CD8-positive, alpha-beta memory T cell (primary cell): Measurements from ENCODE around the gene VPS13C. TPM values are rescaled to one million over a fixed set of nuclear protein-coding genes. Genes with fewer than 3 reads are reported as not detected.
A peak's percentile ranks its signal among the peaks of the same experiment; 100 is the strongest.

Experiments
- CTCF ChIA-PET: fragments of 350-600 bp; sonication (Branson Sonifier 250); formaldehyde crosslinking; loops from one replicate; lab custom pipeline; 2021; ENCODE audit warnings: antibody characterized with exemption; lab: Charles Lee
- POLR2A ChIA-PET: fragments of 350-600 bp; sonication (Branson Sonifier 250); formaldehyde crosslinking; loops from one replicate; lab custom pipeline; 2021; ENCODE audit warnings: antibody characterized with exemption; lab: Charles Lee
- DNase-seq, 5 donors: peaks; one replicate each; pipeline versions ENCODE4 v3.0.0 to v3.0.0-alpha.2; 2020 to 2022; ENCODE audit warnings: mixed read lengths in 1 of 5
- H3K27ac ChIP-seq: one replicate; pipeline ENCODE4 v1.7.0; 2013; ENCODE audit warnings: low read depth, mild to moderate bottlenecking, low read length, moderate library complexity
- H3K27me3 ChIP-seq: 2 replicates; pipeline ENCODE4 v1.7.0; 2013; ENCODE audit warnings: low read length, mild to moderate bottlenecking; ENCODE audit not compliant: insufficient read depth, poor library complexity, severe bottlenecking
- H3K36me3 ChIP-seq: 2 replicates; pipeline ENCODE4 v1.7.0; 2013; ENCODE audit warnings: mild to moderate bottlenecking, low read length, moderate library complexity; ENCODE audit not compliant: insufficient read depth
- H3K4me1 ChIP-seq: 2 replicates; pipeline ENCODE4 v1.7.0; 2013; ENCODE audit warnings: mild to moderate bottlenecking, low read length, moderate library complexity; ENCODE audit not compliant: insufficient read depth
- H3K4me3 ChIP-seq: 2 replicates; pipeline ENCODE4 v1.7.0; 2013; ENCODE audit warnings: mild to moderate bottlenecking, low read length
- H3K9me3 ChIP-seq: 2 replicates; pipeline ENCODE4 v1.7.0; 2013; ENCODE audit warnings: mild to moderate bottlenecking, low read length
- H3K27ac Mint-ChIP-seq, 8 donors: one replicate each; pipeline ENCODE4 v1.8.0; 2020 to 2021; ENCODE audit warnings: mixed read lengths in 8 of 8, mild to moderate bottlenecking in 6 of 8, inconsistent platforms in 3 of 8, moderate library complexity in 3 of 8
- H3K27me3 Mint-ChIP-seq, 2 donors: one replicate each; pipeline ENCODE4 v1.8.0; 2020 to 2021; ENCODE audit warnings: mixed read lengths in 2 of 2, mild to moderate bottlenecking in 1 of 2, moderate library complexity in 1 of 2
- H3K36me3 Mint-ChIP-seq, 3 donors: one replicate each; pipeline ENCODE4 v1.8.0; 2020 to 2021; ENCODE audit warnings: mixed read lengths in 3 of 3, inconsistent platforms in 1 of 3, mild to moderate bottlenecking in 1 of 3
- H3K4me1 Mint-ChIP-seq, 3 donors: one replicate each; pipeline ENCODE4 v1.8.0; 2020 to 2021; ENCODE audit warnings: mixed read lengths in 3 of 3, inconsistent platforms in 1 of 3, mild to moderate bottlenecking in 1 of 3
- H3K4me3 Mint-ChIP-seq, 7 donors: one replicate each; pipeline ENCODE4 v1.8.0; 2020 to 2021; ENCODE audit warnings: mixed read lengths in 7 of 7, mild to moderate bottlenecking in 6 of 7, moderate library complexity in 4 of 7, inconsistent platforms in 2 of 7
- H3K9me3 Mint-ChIP-seq, 5 donors: one replicate each; pipeline ENCODE4 v1.8.0; 2020 to 2022; ENCODE audit warnings: mixed read lengths in 5 of 5, mild to moderate bottlenecking in 3 of 5, moderate library complexity in 2 of 5, inconsistent platforms in 1 of 5
- polyA plus RNA-seq: library from polyadenylated mRNA; unstranded; fragments of 300-500 nt; fragmentation: Illumina TruSeq; gene quantifications from one replicate; pipeline ENCODE4 v1.2.3, GENCODE V29; 2021
- total RNA-seq, 2 experiments: library from RNA; stranded (reverse); gene quantifications; one replicate each; pipeline ENCODE4 v1.2.3, GENCODE V29; 2021

Gene VPS13C
- total and polyA plus RNA-seq, 3 experiments from 2014 or later: 15.8 to 42.9 (median 42.5) TPM

- CTCF ChIA-PET: no interaction called here
- Histone ChIP-seq H3K4me1 (no peaks in the 10 kb centered on the region), H3K36me3 (no peaks in the 10 kb centered on the region), H3K27ac (no peak overlapping the region), H3K9me3 (no peaks in the 10 kb centered on the region), H3K27me3 (peaks cover 6% of the 10 kb centered on the region), H3K4me3 (no peak overlapping the region)
- H3K4me1 Mint-ChIP-seq: peaks cover 0 to 5% (median 3%) of the 10 kb centered on the region in 3 donors
- H3K36me3 Mint-ChIP-seq: peaks cover 0 to 2% (median 0%) of the 10 kb centered on the region in 3 donors
- no peak overlapping the region for H3K27ac Mint-ChIP-seq
- no peaks in the 10 kb centered on the region for H3K9me3 Mint-ChIP-seq
- H3K27me3 Mint-ChIP-seq: peaks cover 13 to 52% of the 10 kb centered on the region in 2 donors
- POLR2A ChIA-PET: no interaction called here
- H3K4me3 Mint-ChIP-seq: no peak overlapping the region
- DNase-seq: no peak
Observed at GRCh38 chr15:61839546-61839945, 220.7 kb downstream of the VPS13C start.

GRCh38 chr15:61835496-61836106 is 224.6 kb downstream of the VPS13C start:
- Histone ChIP-seq H3K4me3 (no peak overlapping the region), H3K9me3 (no peaks in the 10 kb centered on the region), H3K27ac (no peak overlapping the region), H3K36me3 (no peaks in the 10 kb centered on the region), H3K4me1 (no peaks in the 10 kb centered on the region), H3K27me3 (peaks cover 6% of the 10 kb centered on the region)
- CTCF ChIA-PET: interaction anchor here (0.8 to 1.3 kb wide), 5 partner anchors 9 to 236 kb away, joined by 3 to 4 read pairs (median 3); no protein-coding TSS in a partner anchor
- DNase-seq: peak; percentile 34 to 69 (median 42)
- Mint-ChIP-seq H3K9me3 (no peaks in the 10 kb centered on the region), H3K27me3 (peaks cover 28 to 56% of the 10 kb centered on the region in 2 donors), H3K4me1 (peaks cover 7 to 13% (median 8%) of the 10 kb centered on the region in 3 donors), H3K27ac (no peak overlapping the region), H3K4me3 (peak overlapping the region in 1 of 7 donors; percentile 51), H3K36me3 (peaks cover 0 to 2% (median 0%) of the 10 kb centered on the region in 3 donors)
- POLR2A ChIA-PET: no interaction called here

- peaks cover 0 to 2% (median 0%) of the 10 kb centered on the region in 3 donors for H3K36me3 Mint-ChIP-seq
- DNase-seq: no peak
- ChIA-PET CTCF (interaction anchor here (0.8 to 2.3 kb wide), 11 partner anchors 8 to 237 kb away, joined by 3 to 8 read pairs (median 3); no protein-coding TSS in a partner anchor), POLR2A (no interaction called here)
- Histone ChIP-seq H3K36me3 (no peaks in the 10 kb centered on the region), H3K4me3 (no peak overlapping the region), H3K27me3 (peaks cover 2% of the 10 kb centered on the region), H3K9me3 (no peaks in the 10 kb centered on the region), H3K4me1 (no peaks in the 10 kb centered on the region), H3K27ac (no peak overlapping the region)
- H3K27me3 Mint-ChIP-seq: peaks cover 22 to 56% of the 10 kb centered on the region in 2 donors
- peaks cover 7 to 13% (median 8%) of the 10 kb centered on the region in 3 donors for H3K4me1 Mint-ChIP-seq
- H3K4me3 Mint-ChIP-seq: no peak overlapping the region
- no peak overlapping the region for H3K27ac Mint-ChIP-seq
- no peaks in the 10 kb centered on the region for H3K9me3 Mint-ChIP-seq
Observed at GRCh38 chr15:61835029-61835428, 225.2 kb downstream of the VPS13C start.

- Mint-ChIP-seq H3K9me3 (no peaks in the 10 kb centered on the region), H3K27me3 (peaks cover 21 to 48% of the 10 kb centered on the region in 2 donors), H3K4me1 (peaks cover 7 to 13% (median 8%) of the 10 kb centered on the region in 3 donors), H3K27ac (peak overlapping the region in 1 of 8 donors; percentile 68), H3K4me3 (no peak overlapping the region), H3K36me3 (no peaks in the 10 kb centered on the region)
- Histone ChIP-seq H3K4me1 (no peaks in the 10 kb centered on the region), H3K27me3 (no peaks in the 10 kb centered on the region), H3K36me3 (no peaks in the 10 kb centered on the region), H3K4me3 (no peak overlapping the region), H3K27ac (no peak overlapping the region), H3K9me3 (no peaks in the 10 kb centered on the region)
- peak; percentile 39 to 71 (median 57) for DNase-seq
- ChIA-PET POLR2A (no interaction called here), CTCF (interaction anchor here (0.7 to 2.3 kb wide), 18 partner anchors 9 to 1327 kb away, joined by 3 to 8 read pairs (median 4); no protein-coding TSS in a partner anchor)
Observed at GRCh38 chr15:61834076-61834697, 226.1 kb downstream of the VPS13C start.

GRCh38 chr15:61832223-61832622 is 228.0 kb downstream of the VPS13C start:
- H3K27ac Mint-ChIP-seq: no peak overlapping the region
- H3K9me3 Mint-ChIP-seq: no peaks in the 10 kb centered on the region
- H3K27me3 Mint-ChIP-seq: peaks cover 21 to 40% of the 10 kb centered on the region in 2 donors
- H3K4me3 ChIP-seq: no peak overlapping the region
- no peak for DNase-seq
- POLR2A ChIA-PET: no interaction called here
- H3K4me1 Mint-ChIP-seq: peaks cover 7 to 13% (median 8%) of the 10 kb centered on the region in 3 donors
- CTCF ChIA-PET: interaction anchor here (0.8 to 1.1 kb wide), 3 partner anchors 13 to 239 kb away, joined by 3 read pairs; no protein-coding TSS in a partner anchor
- no peaks in the 10 kb centered on the region for H3K27me3 ChIP-seq
- no peaks in the 10 kb centered on the region for H3K4me1 ChIP-seq
- no peaks in the 10 kb centered on the region for H3K36me3 Mint-ChIP-seq
- no peaks in the 10 kb centered on the region for H3K36me3 ChIP-seq
- no peaks in the 10 kb centered on the region for H3K9me3 ChIP-seq
- H3K4me3 Mint-ChIP-seq: no peak overlapping the region
- H3K27ac ChIP-seq: no peak overlapping the region

GRCh38 chr15:61831505-61831921 is 228.7 kb downstream of the VPS13C start:
- Mint-ChIP-seq H3K27ac (peak overlapping the region in 1 of 8 donors; percentile 58), H3K4me1 (peaks cover 7 to 13% (median 8%) of the 10 kb centered on the region in 3 donors), H3K9me3 (no peaks in the 10 kb centered on the region), H3K4me3 (no peak overlapping the region), H3K27me3 (peaks cover 21 to 34% of the 10 kb centered on the region in 2 donors), H3K36me3 (no peaks in the 10 kb centered on the region)
- no peaks in the 10 kb centered on the region for H3K36me3 ChIP-seq
- H3K27me3 ChIP-seq: no peaks in the 10 kb centered on the region
- no peaks in the 10 kb centered on the region for H3K4me1 ChIP-seq
- no peak overlapping the region for H3K27ac ChIP-seq
- no peaks in the 10 kb centered on the region for H3K9me3 ChIP-seq
- no peak for DNase-seq
- CTCF ChIA-PET: interaction anchor here (0.8 to 1.1 kb wide), 3 partner anchors 14 to 240 kb away, joined by 3 read pairs; no protein-coding TSS in a partner anchor
- no peak overlapping the region for H3K4me3 ChIP-seq
- POLR2A ChIA-PET: no interaction called here

- Histone ChIP-seq H3K36me3 (no peaks in the 10 kb centered on the region), H3K4me1 (no peaks in the 10 kb centered on the region), H3K27me3 (no peaks in the 10 kb centered on the region), H3K4me3 (no peak overlapping the region), H3K27ac (no peak overlapping the region), H3K9me3 (no peaks in the 10 kb centered on the region)
- H3K27me3 Mint-ChIP-seq: peaks cover 21 to 38% of the 10 kb centered on the region in 2 donors
- H3K4me1 Mint-ChIP-seq: peaks cover 7 to 13% (median 8%) of the 10 kb centered on the region in 3 donors
- peak overlapping the region in 1 of 8 donors; percentile 46 for H3K27ac Mint-ChIP-seq
- POLR2A ChIA-PET: no interaction called here
- no peak for DNase-seq
- CTCF ChIA-PET: no interaction called here
- no peaks in the 10 kb centered on the region for H3K36me3 Mint-ChIP-seq
- no peaks in the 10 kb centered on the region for H3K9me3 Mint-ChIP-seq
- H3K4me3 Mint-ChIP-seq: no peak overlapping the region
Observed at GRCh38 chr15:61830536-61831330, 229.5 kb downstream of the VPS13C start.
